Suppressor macrophage treated with lipopolysaccharide for 1 hour (primary cell): ENCODE measurements around the gene ZBTB32.
"Not testable (repeated sequence)": the region's sequence is repeated elsewhere in the genome, so short reads cannot be mapped to it uniquely, and the experiment has no call there.

Source experiments
- DNase-seq, 3 donors: peaks; one replicate each; pipeline ENCODE4 v3.0.0-alpha.2; 2020 to 2022

Gene ZBTB32

GRCh38 chr19:35721374-35721773, 17.0 kb downstream of the ZBTB32 start:
- DNase-seq: no peak

GRCh38 chr19:35722461-35722860, 18.1 kb downstream of the ZBTB32 start:
- DNase-seq: no peak

- no peak for DNase-seq
These were observed 18.5 kb downstream of the ZBTB32 start for GRCh38 chr19:35722897-35723296.

- no peak for DNase-seq
These were observed 19.3 kb downstream of the ZBTB32 start for GRCh38 chr19:35723671-35724070.

- not testable (repeated sequence) for DNase-seq
These were observed 19.8 kb downstream of the ZBTB32 start for GRCh38 chr19:35724132-35724531.

GRCh38 chr19:35724560-35724959, 20.2 kb downstream of the ZBTB32 start:
- no peak for DNase-seq

- no peak for DNase-seq
These were observed 21.0 kb downstream of the ZBTB32 start for GRCh38 chr19:35725216-35725861.

GRCh38 chr19:35727053-35727955, 22.9 kb downstream of the ZBTB32 start:
- no peak for DNase-seq

- DNase-seq: no peak
These were observed 23.8 kb downstream of the ZBTB32 start for GRCh38 chr19:35727956-35728706.

GRCh38 chr19:35729021-35729420, 24.7 kb downstream of the ZBTB32 start:
- DNase-seq: no peak

- no peak for DNase-seq
These were observed 25.4 kb downstream of the ZBTB32 start for GRCh38 chr19:35729763-35730162.

GRCh38 chr19:35730326-35730725, 26.0 kb downstream of the ZBTB32 start:
- no peak for DNase-seq

- DNase-seq: no peak
These were observed 27.0 kb downstream of the ZBTB32 start for GRCh38 chr19:35731353-35731752.

GRCh38 chr19:35731779-35732405, 27.5 kb downstream of the ZBTB32 start:
- DNase-seq: no peak

- no peak for DNase-seq
These were observed 28.3 kb downstream of the ZBTB32 start for GRCh38 chr19:35732540-35733179.

- DNase-seq: no peak
These were observed 29.1 kb downstream of the ZBTB32 start for GRCh38 chr19:35733180-35734125.

GRCh38 chr19:35734273-35734672, 29.9 kb downstream of the ZBTB32 start:
- no peak for DNase-seq

- no peak for DNase-seq
These were observed 30.5 kb downstream of the ZBTB32 start for GRCh38 chr19:35734889-35735288.

- no peak for DNase-seq
These were observed 32.8 kb downstream of the ZBTB32 start for GRCh38 chr19:35736913-35737886.
